GM21447 (cell line): ENCODE data around the gene SPATA9.
"Not testable (repeated sequence)": the region's sequence is repeated elsewhere in the genome, so short reads cannot be mapped to it uniquely, and the experiment has no call there.

Experiments used
- ATAC-seq: cut with Tn5 transposase; IDR thresholded peaks from one replicate; pipeline ENCODE4 v1.9.1; 2021; ENCODE audit not compliant: unreplicated experiment

The SPATA9 gene

DNA sequence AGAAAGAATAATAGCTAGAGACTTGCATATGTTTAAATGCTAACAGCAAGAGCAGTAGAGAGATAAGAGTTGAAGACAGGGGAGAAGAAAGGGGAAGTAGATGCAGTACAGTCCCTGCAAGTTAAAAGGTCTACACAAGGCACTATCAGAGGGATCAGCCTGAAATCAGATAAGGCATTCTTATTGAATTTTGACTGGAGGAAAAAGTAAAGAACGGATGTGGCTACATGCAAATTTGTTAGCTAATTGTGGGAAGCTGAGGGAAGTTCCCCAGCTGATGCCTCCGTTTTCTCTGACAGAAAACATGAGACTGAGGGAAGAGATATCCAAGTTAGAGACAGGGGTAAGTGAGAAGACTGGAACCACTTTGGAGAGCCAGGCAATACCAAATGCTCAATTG lies 35.4 kb upstream of the SPATA9 start:
- ATAC-seq = peak; percentile 89

GRCh38 chr5:95717439-95717838 lies 34.6 kb upstream of the SPATA9 start:
- no peak for ATAC-seq

DNA sequence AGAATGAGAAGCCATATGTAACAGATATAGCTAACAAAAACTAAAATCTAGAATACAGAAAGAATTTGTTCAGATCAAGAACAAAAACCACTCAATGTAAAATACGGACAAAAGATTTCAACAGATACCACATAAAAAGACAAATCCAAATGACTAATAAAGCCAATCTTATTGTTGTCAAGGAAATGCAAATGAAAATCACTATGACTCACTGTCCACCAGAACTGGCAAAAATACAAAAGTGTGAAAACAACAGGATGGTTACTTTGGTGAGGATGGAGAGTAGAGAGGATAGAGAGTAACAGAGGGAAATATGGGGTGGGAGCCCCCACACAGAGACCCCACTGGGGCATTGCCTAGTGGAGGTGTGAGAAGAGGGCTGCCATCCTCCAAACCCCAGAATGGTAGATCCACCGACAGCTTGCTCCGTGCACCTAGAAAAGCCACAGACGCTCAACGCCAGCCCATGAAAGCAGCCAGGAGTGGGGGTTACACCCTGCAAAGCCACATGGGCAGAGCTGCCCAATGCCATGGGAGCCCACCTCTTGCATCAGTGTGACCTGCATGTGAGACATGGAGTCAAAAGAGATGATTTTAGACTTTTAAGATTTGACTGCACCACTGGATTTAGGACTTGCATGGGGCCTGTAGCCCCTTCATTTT lies 33.1 kb upstream of the SPATA9 start:
- no peak for ATAC-seq

- no peak for ATAC-seq
These were observed 31.3 kb upstream of the SPATA9 start for GRCh38 chr5:95713960-95714710.

DNA sequence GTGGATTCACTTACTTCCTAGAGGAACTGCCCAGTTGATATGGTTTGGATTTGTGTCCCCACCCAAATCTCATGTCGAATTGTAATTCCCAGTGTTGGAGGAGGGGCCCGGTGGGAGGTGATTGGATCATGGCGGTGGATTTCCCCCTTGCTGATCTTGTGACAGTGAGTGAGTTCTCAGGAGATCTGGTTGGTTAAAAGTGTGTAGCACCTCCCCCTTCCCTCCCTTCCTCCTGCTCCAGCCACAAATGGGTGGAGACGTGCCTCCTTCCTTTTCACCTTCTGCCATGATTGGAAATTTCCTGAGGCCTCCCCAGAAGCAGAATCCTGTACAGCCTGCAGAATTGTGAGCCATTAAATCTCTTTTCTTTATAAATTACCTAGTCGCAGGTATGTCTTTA lies 30.5 kb upstream of the SPATA9 start:
- not testable (repeated sequence) for ATAC-seq

- no peak for ATAC-seq
These were observed 29.7 kb upstream of the SPATA9 start for GRCh38 chr5:95712347-95712958.

- ATAC-seq = no peak
These were observed 28.9 kb upstream of the SPATA9 start for GRCh38 chr5:95711501-95712346.

- not testable (repeated sequence) for ATAC-seq
These were observed 28.1 kb upstream of the SPATA9 start for GRCh38 chr5:95710651-95711500.

- ATAC-seq = no peak
These were observed 27.3 kb upstream of the SPATA9 start for GRCh38 chr5:95709967-95710650.

DNA sequence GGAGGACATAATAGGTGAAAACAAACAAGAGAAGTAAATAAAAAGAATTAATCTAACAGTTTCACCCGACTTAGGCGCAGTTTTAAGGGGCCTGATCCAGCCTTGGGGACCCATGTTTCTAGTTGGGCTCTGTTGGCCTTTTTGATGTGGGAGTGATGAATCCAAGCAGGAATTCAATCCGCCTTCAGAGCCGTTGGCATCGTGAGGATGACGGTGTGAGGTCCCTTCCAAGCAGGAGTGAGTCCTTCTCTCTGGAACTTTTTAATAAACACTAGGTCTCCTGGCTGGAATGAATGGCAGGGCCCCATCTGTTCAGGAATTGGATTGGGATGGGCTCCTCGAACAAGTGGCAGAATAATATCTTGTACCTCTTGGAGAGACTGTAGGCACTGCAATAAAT lies 26.1 kb upstream of the SPATA9 start:
- no peak for ATAC-seq

DNA sequence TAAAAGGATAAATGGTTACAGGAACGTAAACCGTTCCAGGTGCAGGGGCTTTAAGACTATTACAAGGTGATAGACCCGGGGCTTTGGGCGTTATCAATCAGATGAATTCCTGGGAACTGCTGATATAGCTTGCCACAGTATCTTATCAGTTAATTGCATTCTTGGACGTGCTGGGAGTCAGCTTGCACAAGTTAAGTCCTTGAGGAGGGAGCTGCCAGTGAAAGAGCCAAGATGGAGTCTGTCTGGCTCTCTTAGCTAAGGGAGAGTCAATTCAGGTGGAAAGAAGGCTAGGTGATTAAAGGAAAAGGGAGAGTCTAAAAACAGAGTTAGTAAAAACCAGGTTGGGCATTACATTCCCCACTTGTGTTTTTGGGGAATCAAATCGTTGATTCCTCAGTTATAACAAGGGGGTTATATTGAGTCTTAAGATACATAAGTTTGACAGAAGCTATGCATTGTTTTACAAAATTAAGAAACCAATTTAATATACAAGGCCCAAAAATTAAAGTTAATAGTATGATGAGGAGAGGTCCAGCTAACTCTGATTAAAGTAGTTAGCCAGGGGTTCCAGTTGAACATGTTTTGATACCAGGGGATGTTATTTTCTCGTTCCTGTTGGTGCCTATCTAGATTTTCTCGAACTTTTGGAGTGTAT lies 24.9 kb upstream of the SPATA9 start:
- not testable (repeated sequence) for ATAC-seq

- no peak for ATAC-seq
These were observed 24.3 kb upstream of the SPATA9 start for GRCh38 chr5:95707055-95707454.

- ATAC-seq = not testable (repeated sequence)
These were observed 23.4 kb upstream of the SPATA9 start for GRCh38 chr5:95706196-95706595.

GRCh38 chr5:95704150-95704549 lies 21.4 kb upstream of the SPATA9 start:
- ATAC-seq = no peak

- ATAC-seq = no peak
These were observed 18.3 kb upstream of the SPATA9 start for GRCh38 chr5:95701074-95701473.

- ATAC-seq = no peak
These were observed 16.5 kb upstream of the SPATA9 start for GRCh38 chr5:95699337-95699736.

DNA sequence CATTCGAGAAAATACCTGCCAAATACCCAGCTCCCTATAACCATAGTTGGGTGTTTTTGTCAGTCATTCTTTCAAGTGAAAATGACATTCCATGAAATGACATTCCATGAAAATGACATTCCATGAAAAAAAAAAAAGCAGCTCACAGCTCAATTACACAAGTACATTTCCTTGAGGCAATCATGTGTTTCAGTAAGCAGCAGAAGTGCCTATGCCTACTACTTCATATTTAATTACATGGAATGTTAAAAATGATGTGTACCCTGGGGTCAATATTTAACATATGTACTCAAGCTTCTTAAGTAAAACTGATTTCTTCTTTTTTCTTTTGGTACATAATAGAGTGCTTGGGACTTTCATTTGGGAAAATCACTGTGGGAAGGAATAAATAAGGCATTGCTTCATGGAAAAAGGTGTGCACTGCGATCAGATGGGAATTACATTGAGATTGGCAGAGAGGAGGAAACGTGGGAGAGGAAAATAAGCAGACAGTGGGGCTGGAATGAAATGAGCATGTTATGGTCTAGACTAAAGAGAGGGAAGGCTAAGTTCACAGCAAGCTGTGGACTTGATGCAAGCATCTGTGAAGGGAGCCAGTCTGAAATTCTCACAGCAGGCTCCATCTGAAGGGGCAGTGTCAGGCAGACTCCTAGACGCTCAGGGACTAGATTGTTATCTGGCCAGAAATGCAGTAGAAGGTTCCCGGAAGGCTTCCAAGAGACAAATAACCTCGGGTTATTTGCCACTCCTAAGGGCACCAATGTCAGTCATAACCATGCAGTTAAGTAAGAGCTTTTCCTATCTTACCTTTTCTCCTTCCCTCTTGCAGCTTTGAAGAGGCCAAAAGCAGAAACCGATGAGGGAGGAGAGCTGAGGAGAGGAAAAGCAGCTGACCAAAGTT lies 15.2 kb upstream of the SPATA9 start:
- no peak for ATAC-seq

DNA sequence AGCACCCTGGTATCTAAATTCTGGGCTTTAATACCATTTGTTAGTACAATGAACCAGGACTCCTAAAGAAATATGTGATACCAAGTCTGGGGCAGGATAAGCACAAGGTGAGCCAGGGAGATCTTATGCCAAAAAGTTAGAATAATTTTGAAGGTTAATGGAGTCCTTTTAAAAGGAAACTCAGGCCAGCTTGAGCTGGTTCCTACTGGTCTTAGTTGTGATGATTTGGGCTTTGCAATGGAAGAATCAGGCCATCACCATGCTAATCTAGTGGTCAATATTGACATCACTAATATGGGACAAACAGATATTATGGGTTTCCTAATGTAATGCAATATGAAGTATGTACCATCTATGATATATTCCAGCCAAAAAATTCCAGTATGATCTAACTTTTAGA lies 7.5 kb upstream of the SPATA9 start:
- no peak for ATAC-seq
